Cardiac muscle cell (in vitro differentiated cells and primary cell): ENCODE data around the gene PPFIA4. TPM values are rescaled to one million over a fixed set of nuclear protein-coding genes. Genes with fewer than 3 reads are reported as not detected.
"Not testable (repeated sequence)": the region's sequence is repeated elsewhere in the genome, so short reads cannot be mapped to it uniquely, and the experiment has no call there.

Experiments
- DNase-seq, 2 donors: peaks; one replicate each; pipeline versions ENCODE4 v3.0.0 to v3.0.0-alpha.2; 2010 to 2017; ENCODE audit warnings: low read depth in 1 of 2, low spot score in 1 of 2
- H3K27ac ChIP-seq: fragments of 200-600 bp; sonication (generic); 2 replicates; pipeline ENCODE4 v1.5.1; 2016
- H3K27me3 ChIP-seq: fragments of 200-600 bp; sonication (generic); 2 replicates; pipeline ENCODE4 v1.6.0; 2016; ENCODE audit warnings: control low read depth
- H3K36me3 ChIP-seq: fragments of 200-600 bp; sonication (generic); 2 replicates; pipeline ENCODE4 v1.5.1; 2016; ENCODE audit warnings: control low read depth
- H3K4me1 ChIP-seq: fragments of 200-600 bp; sonication (generic); 2 replicates; pipeline ENCODE4 v1.8.1; 2017; ENCODE audit warnings: low read depth, mild to moderate bottlenecking, mixed run types
- H3K4me3 ChIP-seq: fragments of 200-600 bp; sonication (generic); 2 replicates; pipeline ENCODE4 v1.5.1; 2016; ENCODE audit warnings: mild to moderate bottlenecking
- H3K9me3 ChIP-seq: fragments of 200-600 bp; sonication (generic); 2 replicates; pipeline ENCODE4 v1.5.1; 2017; ENCODE audit warnings: low read depth, mild to moderate bottlenecking, control low read depth
- polyA plus RNA-seq: library from polyadenylated mRNA; unstranded; fragments of >200 nt; fragmentation: Nextera tagmentation; extraction: Ambion mirVana; gene quantifications from 2 replicates; pipeline ENCODE4 v1.2.1, GENCODE V29; 2016
- total RNA-seq: library from RNA; depleted of rRNA; stranded (reverse); fragments of >200 nt; gene quantifications from 2 replicates; pipeline ENCODE4 v1.2.3, GENCODE V29; 2016
- TF ChIP-seq, protein P1 (sequence below): IDR thresholded peaks from 2 replicates; pipeline ENCODE4 v1.5.1; 2012; ENCODE audit warnings: low read depth, mild to moderate bottlenecking, low read length

The PPFIA4 gene
- total and polyA plus RNA-seq, 2 experiments from 2014 or later = 97.5 to 207 TPM

- peaks cover 27% of the 10 kb centered on the region for H3K36me3 ChIP-seq
- H3K27ac ChIP-seq = peak within 1 kb of the TSS; percentile 96
- H3K4me3 ChIP-seq = peak within 1 kb of the TSS; percentile 68
- peak; percentile 98 for DNase-seq
- TF ChIP-seq, protein P1, sequence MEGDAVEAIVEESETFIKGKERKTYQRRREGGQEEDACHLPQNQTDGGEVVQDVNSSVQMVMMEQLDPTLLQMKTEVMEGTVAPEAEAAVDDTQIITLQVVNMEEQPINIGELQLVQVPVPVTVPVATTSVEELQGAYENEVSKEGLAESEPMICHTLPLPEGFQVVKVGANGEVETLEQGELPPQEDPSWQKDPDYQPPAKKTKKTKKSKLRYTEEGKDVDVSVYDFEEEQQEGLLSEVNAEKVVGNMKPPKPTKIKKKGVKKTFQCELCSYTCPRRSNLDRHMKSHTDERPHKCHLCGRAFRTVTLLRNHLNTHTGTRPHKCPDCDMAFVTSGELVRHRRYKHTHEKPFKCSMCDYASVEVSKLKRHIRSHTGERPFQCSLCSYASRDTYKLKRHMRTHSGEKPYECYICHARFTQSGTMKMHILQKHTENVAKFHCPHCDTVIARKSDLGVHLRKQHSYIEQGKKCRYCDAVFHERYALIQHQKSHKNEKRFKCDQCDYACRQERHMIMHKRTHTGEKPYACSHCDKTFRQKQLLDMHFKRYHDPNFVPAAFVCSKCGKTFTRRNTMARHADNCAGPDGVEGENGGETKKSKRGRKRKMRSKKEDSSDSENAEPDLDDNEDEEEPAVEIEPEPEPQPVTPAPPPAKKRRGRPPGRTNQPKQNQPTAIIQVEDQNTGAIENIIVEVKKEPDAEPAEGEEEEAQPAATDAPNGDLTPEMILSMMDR = no peak
- H3K9me3 ChIP-seq = no peaks in the 10 kb centered on the region
- peaks cover 5% of the 10 kb centered on the region for H3K4me1 ChIP-seq
- H3K27me3 ChIP-seq = no peaks in the 10 kb centered on the region
Observed at GRCh38 chr1:203006948-203007871, 19.1 kb upstream of the PPFIA4 start, which contains the start of gene TMEM183A. Gene TMEM183A (plus strand): TSS chr1:203007374. CDS start chr1:203007466, 92 bp downstream.

DNA sequence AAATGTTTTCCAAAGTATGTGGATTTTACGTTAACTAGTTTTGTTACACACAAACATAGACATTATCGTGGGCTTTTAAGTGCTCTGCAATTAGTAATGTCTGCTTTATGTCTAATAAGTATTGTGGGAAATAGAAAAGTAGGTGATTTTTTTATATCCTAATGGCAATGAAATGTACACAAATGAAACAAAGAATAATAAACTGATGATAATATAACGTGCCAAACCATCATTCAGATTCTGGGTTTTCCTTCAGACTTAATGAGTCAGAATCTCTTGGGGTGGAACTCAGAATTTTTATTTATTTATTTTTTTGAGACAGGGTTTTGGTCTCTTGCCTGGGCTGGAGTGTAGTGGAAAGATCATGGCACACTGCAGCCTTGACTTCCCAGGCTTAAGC lies 17.1 kb upstream of the PPFIA4 start:
- Histone ChIP-seq H3K4me3 (no peak overlapping the region), H3K9me3 (no peaks in the 10 kb centered on the region), H3K36me3 (peaks cover 38% of the 10 kb centered on the region), H3K27me3 (no peaks in the 10 kb centered on the region), H3K4me1 (peaks cover 5% of the 10 kb centered on the region), H3K27ac (no peak overlapping the region)
- TF ChIP-seq, protein P1 = no peak
- DNase-seq = no peak

DNA sequence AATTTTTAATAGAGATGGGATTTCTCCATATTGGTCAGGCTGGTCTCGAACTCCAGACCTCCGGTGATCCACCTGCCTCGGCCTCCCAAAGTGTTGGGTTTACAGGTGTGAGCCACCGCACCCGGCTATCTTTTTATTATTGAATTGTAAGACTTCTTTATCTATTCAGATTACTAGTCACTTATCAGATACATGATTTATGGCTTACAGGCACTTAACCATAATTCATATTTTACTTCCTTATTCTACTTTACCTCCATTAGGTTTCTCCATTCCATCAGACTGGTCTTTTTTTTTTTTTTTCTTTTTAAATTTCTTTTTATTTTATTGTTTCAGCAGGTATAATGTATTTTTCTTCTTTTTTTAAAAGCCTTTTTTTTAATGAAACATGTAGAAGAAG lies 14.7 kb upstream of the PPFIA4 start:
- H3K27ac ChIP-seq = no peak overlapping the region
- H3K36me3 ChIP-seq = peaks cover 62% of the 10 kb centered on the region
- TF ChIP-seq, protein P1 = no peak

DNA sequence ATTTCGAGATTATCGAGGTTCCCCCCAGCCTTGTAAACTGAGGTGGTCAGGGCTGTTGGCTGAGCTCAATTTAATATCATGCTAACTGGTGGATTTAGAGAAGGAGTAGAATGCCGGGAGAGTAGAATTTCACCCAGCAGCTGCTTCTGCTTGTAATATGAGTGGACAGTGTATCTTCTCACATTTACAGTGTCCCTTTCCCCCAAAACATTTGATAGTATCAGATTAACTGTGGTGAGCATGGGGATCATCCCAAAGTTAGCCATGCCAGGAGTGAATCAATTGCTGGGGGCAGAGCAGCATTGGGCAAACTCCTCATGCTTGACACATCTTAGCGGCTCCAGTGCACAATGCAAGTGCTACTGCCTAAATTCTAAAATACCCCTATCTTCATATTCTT lies 9.2 kb upstream of the PPFIA4 start:
- Histone ChIP-seq H3K4me3 (no peak overlapping the region), H3K9me3 (no peaks in the 10 kb centered on the region), H3K36me3 (peaks cover 86% of the 10 kb centered on the region), H3K27me3 (no peaks in the 10 kb centered on the region), H3K4me1 (no peaks in the 10 kb centered on the region), H3K27ac (no peak overlapping the region)
- DNase-seq = no peak
- TF ChIP-seq, protein P1 = no peak

More for the DNA sequence above, 14.7 kb upstream of the PPFIA4 start:
- Histone ChIP-seq H3K9me3 (no peaks in the 10 kb centered on the region), H3K4me3 (no peak overlapping the region), H3K4me1 (peaks cover 5% of the 10 kb centered on the region), H3K27me3 (no peaks in the 10 kb centered on the region)
- DNase-seq = no peak

DNA sequence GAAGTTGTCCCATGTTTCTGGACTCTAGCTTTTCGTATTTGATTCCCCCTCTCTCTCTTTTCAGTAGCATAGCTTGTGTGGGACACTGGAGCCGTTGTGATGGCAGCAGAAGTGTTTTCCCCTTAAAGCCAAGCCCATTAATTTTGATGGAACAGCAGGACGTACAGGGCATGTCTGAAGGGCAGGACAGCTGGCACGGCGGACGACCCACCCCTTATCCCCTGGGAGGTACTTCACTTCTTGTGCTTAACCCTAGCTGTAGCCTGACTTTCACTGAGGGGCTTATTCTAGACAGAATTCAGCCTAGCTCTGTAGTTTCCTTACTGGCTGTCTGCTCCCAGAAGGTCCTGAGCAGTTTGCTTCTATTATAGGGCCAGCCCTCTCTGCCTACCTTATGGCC lies 8.6 kb upstream of the PPFIA4 start:
- TF ChIP-seq, protein P1 = no peak
- peaks cover 82% of the 10 kb centered on the region for H3K36me3 ChIP-seq

GRCh38 chr1:203022855-203023254 lies 3.4 kb upstream of the PPFIA4 start:
- H3K4me3 ChIP-seq, H3K4me1 ChIP-seq: not testable (repeated sequence)
- H3K36me3 ChIP-seq = peaks cover 49% of the 10 kb centered on the region

More for the DNA sequence above, 8.6 kb upstream of the PPFIA4 start:
- DNase-seq = no peak
- Histone ChIP-seq H3K4me1 (no peaks in the 10 kb centered on the region), H3K9me3 (no peaks in the 10 kb centered on the region), H3K4me3 (no peak overlapping the region), H3K27me3 (no peaks in the 10 kb centered on the region), H3K27ac (no peak overlapping the region)

More at GRCh38 chr1:203022855-203023254, 3.4 kb upstream of the PPFIA4 start:
- not testable (repeated sequence) for H3K27ac ChIP-seq, H3K27me3 ChIP-seq, DNase-seq, H3K9me3 ChIP-seq
